HG03354 (cell line): ENCODE data around the gene WDR83.

Experiments used
- ATAC-seq: cut with Tn5 transposase; IDR thresholded peaks from one replicate; pipeline ENCODE4 v1.9.1; 2021; ENCODE audit warnings: mild to moderate bottlenecking; ENCODE audit not compliant: unreplicated experiment, poor library complexity, severe bottlenecking

Gene WDR83

DNA sequence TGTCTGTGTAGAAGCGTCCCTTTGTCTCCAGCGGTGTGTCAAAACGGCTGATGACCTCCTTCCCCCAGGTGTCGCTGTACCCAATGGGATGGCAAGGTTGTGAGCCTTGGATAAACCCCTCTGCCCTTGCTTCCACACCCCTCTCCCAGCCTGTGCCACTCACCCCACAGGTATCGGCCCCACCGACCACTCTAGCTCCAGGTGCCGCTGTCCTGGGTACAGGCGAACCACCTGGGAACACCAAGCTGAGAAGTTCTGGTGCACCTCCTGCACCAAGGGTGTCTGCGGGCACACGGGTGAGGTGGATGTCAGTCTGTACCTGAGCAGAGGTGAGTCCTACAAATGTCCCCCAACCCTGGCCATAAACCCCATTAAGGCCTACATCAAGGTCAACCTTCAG lies 16.7 kb upstream of the WDR83 start:
- ATAC-seq = no peak

DNA sequence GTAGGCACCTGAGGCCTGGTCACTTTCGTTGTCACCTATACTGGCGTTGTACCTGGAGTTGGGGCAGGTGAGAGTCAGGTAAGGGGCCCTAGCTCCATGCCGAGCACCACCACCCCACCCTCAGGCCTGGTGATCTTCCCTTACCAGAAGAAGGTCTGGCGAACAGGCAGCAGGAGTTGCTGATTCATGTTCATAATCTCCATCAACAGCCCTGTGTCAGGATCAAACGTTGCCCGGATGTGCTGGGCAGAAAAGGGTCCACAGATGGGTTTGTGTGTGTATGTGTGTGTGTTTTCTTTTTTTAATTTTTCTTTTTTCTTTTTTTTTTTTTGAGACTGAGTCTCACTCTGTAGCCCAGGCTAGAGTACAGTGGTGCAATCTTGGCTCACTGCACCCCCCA lies 14.4 kb upstream of the WDR83 start:
- no peak for ATAC-seq

- no peak for ATAC-seq
Observed at GRCh38 chr19:12655546-12655945, 11.1 kb upstream of the WDR83 start.

DNA sequence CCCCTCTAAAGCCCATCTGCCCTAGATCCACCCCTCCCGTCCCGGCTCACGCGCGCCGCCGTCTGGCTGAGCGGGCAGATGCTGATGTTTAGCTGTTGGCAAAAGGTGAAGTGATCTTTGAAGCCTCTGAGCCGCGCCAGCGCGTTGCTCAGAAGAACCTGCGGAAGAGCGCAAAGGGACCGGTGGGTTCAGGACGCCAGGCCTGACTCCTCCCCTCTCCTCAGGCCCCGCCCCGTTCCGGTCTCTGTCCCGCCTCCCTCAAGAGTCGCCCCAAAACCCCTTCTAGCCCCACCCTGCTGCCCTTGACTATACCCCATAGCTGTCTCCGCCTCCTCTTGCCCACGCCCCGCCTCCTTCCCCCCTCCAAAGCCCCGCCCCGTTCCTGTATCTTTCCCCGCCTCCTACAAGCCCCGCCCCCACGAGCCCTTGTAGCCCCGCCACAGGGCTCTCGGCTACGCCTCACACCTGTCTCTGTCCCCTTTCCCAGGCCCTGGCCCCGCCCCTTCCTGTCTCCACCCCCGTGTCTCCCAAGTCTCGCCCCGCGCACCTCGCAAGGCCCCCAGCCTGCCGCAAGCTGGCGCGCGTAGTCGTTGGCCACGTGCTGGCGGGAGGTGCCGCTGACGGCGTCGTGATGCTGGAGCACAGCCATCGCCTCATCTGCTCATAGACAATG lies 9.6 kb upstream of the WDR83 start:
- no peak for ATAC-seq

DNA sequence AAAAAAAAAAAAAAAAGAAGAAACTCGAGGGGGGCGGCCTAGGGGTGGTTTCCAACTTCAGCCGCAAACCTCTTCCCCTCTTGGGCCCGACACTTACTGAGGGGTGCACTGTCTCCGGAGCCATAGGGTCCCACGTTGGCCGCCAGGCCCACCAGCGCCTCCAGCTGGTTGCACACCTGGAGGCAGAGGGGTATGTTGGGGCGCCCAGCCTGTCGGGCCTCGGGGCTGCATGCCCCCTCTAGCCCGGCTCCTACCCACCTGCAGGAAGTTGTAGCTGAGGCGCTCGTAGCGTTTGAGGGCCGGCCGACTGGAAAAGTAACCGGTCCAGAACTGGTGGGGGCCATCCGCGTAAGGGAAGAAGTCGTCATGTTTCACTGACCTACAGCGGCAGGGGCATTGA lies 8.6 kb upstream of the WDR83 start:
- no peak for ATAC-seq

DNA sequence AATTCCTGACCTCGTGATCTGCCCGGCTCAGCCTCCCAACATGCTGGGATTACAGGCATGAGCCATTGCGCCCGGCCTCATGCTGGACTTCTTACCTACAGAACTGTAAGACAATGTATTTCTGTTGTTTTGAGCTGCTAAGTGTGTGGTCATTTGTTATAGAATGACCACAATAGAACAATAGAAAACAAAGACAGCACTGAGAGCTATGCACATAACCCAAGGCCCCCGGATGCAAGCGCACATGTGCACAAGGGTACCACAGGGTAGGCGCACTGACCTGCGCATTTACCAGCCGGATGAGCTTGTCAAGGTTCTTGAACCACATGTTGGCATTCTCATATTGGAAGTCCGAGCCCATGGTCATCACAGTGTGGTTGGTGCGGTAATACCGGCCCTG lies 5.6 kb upstream of the WDR83 start:
- ATAC-seq = no peak

GRCh38 chr19:12664406-12665280 lies 2.0 kb upstream of the WDR83 start:
- ATAC-seq = no peak

- no peak for ATAC-seq
Observed at GRCh38 chr19:12665281-12665573, 1.4 kb upstream of the WDR83 start.

DNA sequence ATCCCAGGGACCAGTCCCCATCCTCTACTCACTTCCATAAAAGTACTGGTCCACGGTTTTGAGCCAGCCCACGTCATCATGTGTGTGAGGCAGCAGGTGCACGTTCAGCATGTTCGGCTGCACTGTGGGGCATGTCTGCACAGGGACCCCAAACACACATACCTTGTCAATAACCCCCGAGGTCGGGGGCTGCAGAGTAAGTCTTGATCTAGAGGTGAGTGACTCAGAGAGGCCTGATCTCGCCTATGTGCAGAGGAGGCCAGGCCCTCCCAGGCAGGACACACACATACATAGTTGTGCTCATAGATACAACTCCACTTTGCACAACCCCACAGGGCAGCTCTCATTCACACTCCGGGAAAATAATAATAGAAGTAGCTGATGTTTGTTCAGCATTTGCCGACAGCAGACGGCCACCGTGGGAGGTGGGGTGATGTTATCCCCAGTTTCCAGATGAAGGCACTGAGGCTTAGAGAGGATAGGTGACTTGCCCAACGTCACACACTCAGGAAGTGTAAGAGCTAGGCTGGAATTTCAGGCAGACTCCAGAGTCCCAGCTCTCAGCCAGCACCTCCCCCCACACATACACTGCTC lies 839 bp upstream of the WDR83 start:
- ATAC-seq = no peak

DNA sequence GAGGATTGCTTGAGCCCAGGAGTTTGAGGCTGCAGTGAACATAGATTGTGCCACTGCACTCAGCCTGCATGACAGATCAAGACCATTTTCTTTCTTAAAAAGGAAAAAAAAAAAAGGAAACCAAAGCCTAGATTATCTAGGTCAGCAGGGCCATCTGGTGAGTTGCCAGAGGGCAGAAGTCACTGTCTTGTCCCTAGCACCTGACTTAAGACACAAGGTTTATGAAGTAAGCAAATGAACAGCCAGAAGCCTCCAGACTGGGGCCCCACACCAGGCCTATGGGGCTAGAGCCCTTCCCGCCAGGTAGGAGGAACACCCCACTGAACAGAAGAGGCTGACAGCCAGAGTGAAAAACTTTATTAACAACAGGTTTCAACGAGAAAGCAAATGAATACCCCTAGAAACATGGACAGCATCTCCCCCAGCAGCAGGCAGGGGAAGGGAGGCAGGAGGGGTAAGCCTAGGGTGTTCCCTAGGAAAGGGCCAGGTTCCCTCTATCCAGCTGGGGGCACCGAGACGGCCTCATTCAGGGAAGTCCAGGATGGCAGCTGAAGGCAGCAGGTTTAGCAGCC lies 1.2 kb downstream of the WDR83 start:
- no peak for ATAC-seq

GRCh38 chr19:12668346-12668745 lies 1.7 kb downstream of the WDR83 start:
- ATAC-seq = no peak

- ATAC-seq = peak; percentile 11
Observed at GRCh38 chr19:12668932-12669269, 2.3 kb downstream of the WDR83 start.

DNA sequence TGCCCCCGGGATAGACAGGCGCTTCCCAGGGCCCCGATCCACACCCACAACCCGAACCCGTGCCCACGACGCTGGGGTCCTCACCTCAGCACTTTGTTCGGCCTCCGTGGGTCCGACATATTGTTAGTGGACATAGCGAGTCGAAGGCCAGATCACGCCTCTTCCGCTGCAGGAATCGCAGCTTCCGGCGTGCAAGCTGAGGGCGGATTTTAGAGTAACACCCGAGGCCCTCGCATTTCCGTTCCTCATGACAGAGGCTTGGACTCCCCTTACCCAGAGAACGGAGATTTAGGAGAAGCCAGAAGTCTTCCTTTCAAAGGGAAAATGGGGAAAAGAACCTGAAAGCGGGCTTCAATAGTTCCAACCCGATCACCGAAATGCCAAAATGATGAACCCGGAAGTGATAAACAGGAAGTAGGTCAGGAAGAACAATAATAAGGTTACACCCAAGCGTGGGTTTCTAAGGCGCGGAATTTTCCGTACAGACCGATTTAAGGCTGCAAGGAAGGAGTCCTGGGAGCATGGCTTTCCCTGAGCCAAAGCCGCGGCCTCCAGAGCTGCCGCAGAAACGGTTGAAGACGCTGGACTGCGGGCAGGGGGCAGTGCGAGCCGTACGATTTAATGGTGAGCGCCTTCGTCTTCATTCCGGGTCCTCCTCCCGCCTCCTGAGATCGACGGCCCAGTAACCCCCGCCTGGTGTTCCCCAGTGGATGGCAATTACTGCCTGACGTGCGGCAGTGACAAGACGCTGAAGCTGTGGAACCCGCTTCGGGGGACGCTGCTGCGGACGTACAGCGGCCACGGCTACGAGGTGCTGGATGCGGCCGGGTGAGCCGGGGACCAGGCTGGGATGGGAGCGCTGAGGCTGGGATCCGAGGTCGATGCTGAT lies 2.9 kb downstream of the WDR83 start:
- ATAC-seq = peak; percentile 43

- no peak for ATAC-seq
Observed at GRCh38 chr19:12670159-12670928, 3.7 kb downstream of the WDR83 start.

- ATAC-seq = no peak
Observed at GRCh38 chr19:12672744-12673143, 6.1 kb downstream of the WDR83 start.

- no peak for ATAC-seq
Observed at GRCh38 chr19:12675399-12675798, 8.8 kb downstream of the WDR83 start.

GRCh38 chr19:12675940-12676339 lies 9.3 kb downstream of the WDR83 start:
- no peak for ATAC-seq

GRCh38 chr19:12676384-12676792 lies 9.8 kb downstream of the WDR83 start:
- no peak for ATAC-seq

- ATAC-seq = no peak
Observed at GRCh38 chr19:12676928-12677327, 10.3 kb downstream of the WDR83 start.
